H9 (cell line): ENCODE data around the gene CHSY3. TPM values are rescaled to one million over a fixed set of nuclear protein-coding genes. Genes with fewer than 3 reads are reported as not detected.

Source experiments
- DNase-seq: peaks from one replicate; pipeline ENCODE4 v3.0.0-alpha.2; 2017
- H2AFZ ChIP-seq: one replicate; pipeline ENCODE4 v1.6.1; 2013; ENCODE audit warnings: mild to moderate bottlenecking, low read length, control low read depth, moderate library complexity
- H2AK5ac ChIP-seq: 2 replicates; pipeline ENCODE4 v1.6.1; 2013; ENCODE audit warnings: low read length, control low read depth, mixed read lengths; ENCODE audit not compliant: insufficient read length
- H2BK120ac ChIP-seq: one replicate; pipeline ENCODE4 v1.6.1; 2013; ENCODE audit warnings: low read depth, mild to moderate bottlenecking, low read length, control low read depth, inconsistent platforms; ENCODE audit not compliant: poor library complexity, severe bottlenecking
- H2BK12ac ChIP-seq: 2 replicates; pipeline ENCODE4 v1.6.1; 2013; ENCODE audit warnings: low read length, control low read depth, mixed read lengths, low read depth; ENCODE audit not compliant: insufficient read length
- H2BK15ac ChIP-seq: 2 replicates; pipeline ENCODE4 v1.6.1; 2013; ENCODE audit warnings: low read depth, low read length, control low read depth
- H2BK20ac ChIP-seq: one replicate; pipeline ENCODE4 v1.6.1; 2013; ENCODE audit warnings: low read depth, mild to moderate bottlenecking, low read length, control low read depth, inconsistent platforms; ENCODE audit not compliant: poor library complexity, severe bottlenecking
- H2BK5ac ChIP-seq: 2 replicates; pipeline ENCODE4 v1.6.1; 2013; ENCODE audit warnings: low read length, control low read depth, mixed read lengths; ENCODE audit not compliant: insufficient read length
- H3K14ac ChIP-seq: 2 replicates; pipeline ENCODE4 v1.6.1; 2013; ENCODE audit warnings: low read length, control low read depth; ENCODE audit not compliant: insufficient read depth
- H3K18ac ChIP-seq: 2 replicates; pipeline ENCODE4 v1.6.1; 2013; ENCODE audit warnings: low read depth, mild to moderate bottlenecking, mixed read lengths, low read length, control low read depth; ENCODE audit not compliant: insufficient read length
- H3K23ac ChIP-seq: 2 replicates; pipeline ENCODE4 v1.6.1; 2013; ENCODE audit warnings: low read length, control low read depth, mixed read lengths, low read depth; ENCODE audit not compliant: insufficient read length
- H3K23me2 ChIP-seq: 2 replicates; pipeline ENCODE4 v1.6.1; 2013; ENCODE audit warnings: low read depth, mild to moderate bottlenecking, mixed read lengths, low read length, control low read depth; ENCODE audit not compliant: insufficient read length, poor library complexity, severe bottlenecking
- H3K27ac ChIP-seq: 2 replicates; pipeline ENCODE4 v1.5.1; 2013; ENCODE audit warnings: low read length, control low read depth, mixed read lengths, low read depth; ENCODE audit not compliant: insufficient read length
- H3K27me3 ChIP-seq: 2 replicates; pipeline ENCODE4 v1.6.1; 2013; ENCODE audit warnings: low read length, control low read depth, inconsistent platforms; ENCODE audit not compliant: insufficient read depth
- H3K4ac ChIP-seq: 2 replicates; pipeline ENCODE4 v1.6.1; 2013; ENCODE audit warnings: low read depth, mild to moderate bottlenecking, control low read depth, inconsistent platforms, low read length, moderate library complexity
- H3K4me1 ChIP-seq: 2 replicates; pipeline ENCODE4 v1.6.1; 2013; ENCODE audit warnings: low read length, control low read depth, inconsistent platforms; ENCODE audit not compliant: insufficient read depth
- H3K4me2 ChIP-seq: 2 replicates; pipeline ENCODE4 v1.6.1; 2013; ENCODE audit warnings: low read length, control low read depth, mixed read lengths; ENCODE audit not compliant: insufficient read length, insufficient read depth
- H3K56ac ChIP-seq: 2 replicates; pipeline ENCODE4 v1.6.1; 2013; ENCODE audit warnings: low read depth, mild to moderate bottlenecking, mixed read lengths, low read length, control low read depth; ENCODE audit not compliant: insufficient read length
- H3K79me1 ChIP-seq: 2 replicates; pipeline ENCODE4 v1.6.1; 2013; ENCODE audit warnings: low read depth, mild to moderate bottlenecking, moderate library complexity, low read length, control low read depth, inconsistent platforms; ENCODE audit not compliant: insufficient read depth, poor library complexity, severe bottlenecking
- H3K79me2 ChIP-seq: 2 replicates; pipeline ENCODE4 v1.6.1; 2013; ENCODE audit warnings: low read length, control low read depth, inconsistent platforms; ENCODE audit not compliant: insufficient read depth
- H3K9ac ChIP-seq: 2 replicates; pipeline ENCODE4 v1.6.1; 2013; ENCODE audit warnings: low read length, control low read depth, mixed read lengths; ENCODE audit not compliant: insufficient read length; ENCODE audit errors: extremely low read depth
- H3K9me3 ChIP-seq: one replicate; pipeline ENCODE4 v1.6.1; 2013; ENCODE audit warnings: low read depth, low read length, inconsistent platforms; ENCODE audit not compliant: control insufficient read depth
- H3T11ph ChIP-seq: one replicate; pipeline ENCODE4 v1.6.1; 2013; ENCODE audit warnings: mild to moderate bottlenecking, low read length, control low read depth, inconsistent platforms
- H4K20me1 ChIP-seq: one replicate; pipeline ENCODE4 v1.6.1; 2013; ENCODE audit not compliant: control insufficient read depth, insufficient read length, insufficient read depth
- H4K5ac ChIP-seq: 2 replicates; pipeline ENCODE4 v1.6.1; 2013; ENCODE audit warnings: low read depth, mild to moderate bottlenecking, mixed read lengths, low read length, control low read depth; ENCODE audit not compliant: insufficient read length
- H4K8ac ChIP-seq: replicated peaks from 2 replicates; pipeline ENCODE4 v1.6.1; 2013; ENCODE audit warnings: low read length, control low read depth, mixed read lengths, low read depth; ENCODE audit not compliant: insufficient read length
- H4K91ac ChIP-seq: 2 replicates; pipeline ENCODE4 v1.6.1; 2013; ENCODE audit warnings: low read depth, mild to moderate bottlenecking, moderate library complexity, mixed read lengths, low read length, control low read depth; ENCODE audit not compliant: insufficient read length
- H3K27ac Mint-ChIP-seq, 3 experiments: 2 replicates in 2 of 3; 3 replicates in 1 of 3; pipeline ENCODE4 v1.8.0; 2020 to 2021; ENCODE audit warnings: mixed read lengths in 3 of 3, mild to moderate bottlenecking in 1 of 3, moderate library complexity in 1 of 3
- H3K27me3 Mint-ChIP-seq: 2 replicates; pipeline ENCODE4 v1.8.0; 2021; ENCODE audit warnings: low read depth, mild to moderate bottlenecking, moderate library complexity, mixed read lengths
- H3K36me3 Mint-ChIP-seq, 3 experiments: 2 replicates in 2 of 3; 3 replicates in 1 of 3; pipeline ENCODE4 v1.8.0; 2020 to 2021; ENCODE audit warnings: low read depth in 3 of 3, mixed read lengths in 3 of 3; ENCODE audit not compliant: insufficient read depth in 1 of 3
- H3K4me1 Mint-ChIP-seq, 2 experiments: 2 replicates each; pipeline ENCODE4 v1.8.0; 2020; ENCODE audit warnings: mixed read lengths in 2 of 2
- H3K4me3 Mint-ChIP-seq, 2 experiments: 2 replicates in 1 of 2; 3 replicates in 1 of 2; pipeline ENCODE4 v1.8.0; 2020 to 2021; ENCODE audit warnings: mild to moderate bottlenecking in 2 of 2, mixed read lengths in 2 of 2, moderate library complexity in 1 of 2
- H3K9me3 Mint-ChIP-seq, 2 experiments: 2 replicates in 1 of 2; 3 replicates in 1 of 2; pipeline ENCODE4 v1.8.0; 2020; ENCODE audit warnings: mild to moderate bottlenecking in 2 of 2, mixed read lengths in 2 of 2, moderate library complexity in 1 of 2
- WGBS: extraction: QIAGEN DNeasy Blood & Tissue Kit; methylation state at CpG from one replicate; pipeline ENCODE4 v1.1.7; 2013; ENCODE audit warnings: missing lambda C conversion rate, low lambda C conversion rate, mixed read lengths; ENCODE audit not compliant: insufficient read length; ENCODE audit errors: extremely low coverage; 5-methylcytosine and 5-hydroxymethylcytosine counted together
- total RNA-seq: library from RNA; stranded (reverse); gene quantifications from 2 replicates; pipeline ENCODE4 v1.2.1, GENCODE V29; 2021
- TF ChIP-seq, protein P1 (sequence below): fragments of 200-600 bp; sonication (generic); conservative IDR thresholded peaks from 3 replicates; pipeline ENCODE4 v1.8.0; 2021; ENCODE audit warnings: antibody characterized with exemption, mild to moderate bottlenecking

The CHSY3 gene
- total RNA-seq, 1 experiment from 2014 or later, result 0.37 TPM

GRCh38 chr5:130158036-130158435 lies 253.8 kb downstream of the CHSY3 start:
- H3K14ac ChIP-seq, result no peak overlapping the region
- H2AK5ac ChIP-seq, result no peak overlapping the region
- DNase-seq, result no peak
- no peak overlapping the region for H3K18ac ChIP-seq
- H3K23ac ChIP-seq, result no peak overlapping the region
- peaks cover 6% of the 10 kb centered on the region; the same call in 1 of the 2 replicates for H3K4me1 ChIP-seq
- no peaks in the 10 kb centered on the region for H4K20me1 ChIP-seq
- Mint-ChIP-seq H3K9me3 (peaks cover 0 to 2% of the 10 kb centered on the region in 2 experiments; a peak in 2 of 5 replicates), H3K36me3 (peaks cover 0 to 5% (median 2%) of the 10 kb centered on the region in 3 experiments; a peak in 4 of 7 replicates), H3K4me3 (no peak overlapping the region), H3K27ac (no peak overlapping the region; a peak in 1 of 7 replicates), H3K4me1 (peaks cover 35 to 44% of the 10 kb centered on the region in 2 experiments), H3K27me3 (no peaks in the 10 kb centered on the region)
- no peak overlapping the region for H2BK5ac ChIP-seq
- H3K27me3 ChIP-seq, result no peaks in the 10 kb centered on the region
- no peak overlapping the region for H3K9ac ChIP-seq
- H4K91ac ChIP-seq, result no peak overlapping the region
- H3K9me3 ChIP-seq, result no peaks in the 10 kb centered on the region
- no peak overlapping the region for H4K8ac ChIP-seq
- H3K56ac ChIP-seq, result no peak overlapping the region
- H2BK20ac ChIP-seq, result no peak overlapping the region
- no peak overlapping the region for H2BK120ac ChIP-seq
- no peaks in the 10 kb centered on the region for H3K79me1 ChIP-seq
- H2BK12ac ChIP-seq, result no peak overlapping the region
- no peak overlapping the region for H3K4ac ChIP-seq
- no peaks in the 10 kb centered on the region for H3K79me2 ChIP-seq
- no peaks in the 10 kb centered on the region for H3K23me2 ChIP-seq
- H4K5ac ChIP-seq, result no peak overlapping the region
- WGBS, result no CpG with 5 or more reads among the region's 3 CpGs
- no peak overlapping the region for H3K27ac ChIP-seq
- H3K4me2 ChIP-seq, result no peak overlapping the region
- H2AFZ ChIP-seq, result no peak overlapping the region
- TF ChIP-seq, protein P1, sequence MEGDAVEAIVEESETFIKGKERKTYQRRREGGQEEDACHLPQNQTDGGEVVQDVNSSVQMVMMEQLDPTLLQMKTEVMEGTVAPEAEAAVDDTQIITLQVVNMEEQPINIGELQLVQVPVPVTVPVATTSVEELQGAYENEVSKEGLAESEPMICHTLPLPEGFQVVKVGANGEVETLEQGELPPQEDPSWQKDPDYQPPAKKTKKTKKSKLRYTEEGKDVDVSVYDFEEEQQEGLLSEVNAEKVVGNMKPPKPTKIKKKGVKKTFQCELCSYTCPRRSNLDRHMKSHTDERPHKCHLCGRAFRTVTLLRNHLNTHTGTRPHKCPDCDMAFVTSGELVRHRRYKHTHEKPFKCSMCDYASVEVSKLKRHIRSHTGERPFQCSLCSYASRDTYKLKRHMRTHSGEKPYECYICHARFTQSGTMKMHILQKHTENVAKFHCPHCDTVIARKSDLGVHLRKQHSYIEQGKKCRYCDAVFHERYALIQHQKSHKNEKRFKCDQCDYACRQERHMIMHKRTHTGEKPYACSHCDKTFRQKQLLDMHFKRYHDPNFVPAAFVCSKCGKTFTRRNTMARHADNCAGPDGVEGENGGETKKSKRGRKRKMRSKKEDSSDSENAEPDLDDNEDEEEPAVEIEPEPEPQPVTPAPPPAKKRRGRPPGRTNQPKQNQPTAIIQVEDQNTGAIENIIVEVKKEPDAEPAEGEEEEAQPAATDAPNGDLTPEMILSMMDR, result no peak
- H3T11ph ChIP-seq, result no peak overlapping the region
- no peak overlapping the region for H2BK15ac ChIP-seq
